Mucosa of stomach (tissue), 1 donor: ENCODE measurements around the gene DOCK4.

Experiments
- H3K27me3 ChIP-seq: one replicate; pipeline ENCODE4 v1.7.0; 2013; ENCODE audit warnings: mild to moderate bottlenecking, low read length; ENCODE audit not compliant: control insufficient read depth, insufficient read depth
- H3K36me3 ChIP-seq: one replicate; pipeline ENCODE4 v1.7.0; 2013; ENCODE audit warnings: low read length; ENCODE audit not compliant: control insufficient read depth, insufficient read depth
- H3K4me1 ChIP-seq: one replicate; pipeline ENCODE4 v1.7.0; 2013; ENCODE audit warnings: mild to moderate bottlenecking, low read length; ENCODE audit not compliant: control insufficient read depth, insufficient read depth
- H3K4me3 ChIP-seq: one replicate; pipeline ENCODE4 v1.7.0; 2013; ENCODE audit warnings: low read length
- H3K9ac ChIP-seq: one replicate; pipeline ENCODE4 v1.7.0; 2013; ENCODE audit warnings: mild to moderate bottlenecking, low read length, moderate library complexity
- H3K9me3 ChIP-seq: one replicate; pipeline ENCODE4 v1.7.0; 2013; ENCODE audit warnings: mild to moderate bottlenecking, low read length, moderate library complexity; ENCODE audit not compliant: control insufficient read depth
- donor health status: Pancreatic carcinoma.

Gene DOCK4

DNA sequence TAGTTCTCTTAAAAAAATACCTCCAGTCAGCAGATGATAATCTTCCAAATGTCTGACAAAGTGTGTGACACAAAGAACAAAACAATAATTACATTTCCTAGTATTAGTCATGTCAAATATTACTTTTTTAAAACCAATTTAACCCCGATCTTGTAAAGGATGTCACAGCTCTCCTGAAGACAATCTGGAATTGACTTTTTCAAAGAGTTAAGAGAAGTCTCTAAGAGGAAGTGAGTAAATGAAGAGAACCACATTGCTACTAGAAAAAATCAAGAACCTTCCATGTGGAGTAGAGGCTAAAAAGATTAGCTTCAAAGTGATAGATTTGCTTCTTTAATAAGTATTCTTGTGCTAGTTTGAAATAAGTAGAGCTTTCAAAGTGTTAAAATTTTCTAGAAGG, 425.7 kb downstream of the DOCK4 start:
- H3K4me1 ChIP-seq, result no peaks in the 10 kb centered on the region
- no peak overlapping the region for H3K9ac ChIP-seq
- no peaks in the 10 kb centered on the region for H3K9me3 ChIP-seq
- H3K4me3 ChIP-seq, result no peak overlapping the region
- H3K27me3 ChIP-seq, result no peaks in the 10 kb centered on the region
- H3K36me3 ChIP-seq, result no peaks in the 10 kb centered on the region

DNA sequence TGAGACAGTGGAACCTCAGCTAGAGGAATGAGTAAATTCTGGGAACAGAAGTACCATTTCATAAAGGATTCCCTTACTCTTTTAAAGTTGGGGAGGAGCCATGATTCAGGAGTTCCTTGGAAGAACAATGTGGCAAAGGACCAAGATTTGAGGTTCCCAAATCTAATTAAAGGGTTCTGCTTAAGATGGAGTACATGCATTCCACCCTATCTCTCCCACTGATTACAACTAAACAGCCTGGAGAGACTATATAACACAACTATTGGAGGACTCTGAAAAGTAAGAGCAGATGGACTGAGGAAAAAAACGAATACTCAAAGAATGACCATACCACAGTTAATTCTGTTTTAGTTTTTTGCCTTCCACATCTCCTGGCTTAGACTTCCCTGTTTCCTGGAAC, 431.0 kb downstream of the DOCK4 start:
- Histone ChIP-seq H3K4me1 (no peaks in the 10 kb centered on the region), H3K27me3 (no peaks in the 10 kb centered on the region), H3K9me3 (no peaks in the 10 kb centered on the region), H3K4me3 (no peak overlapping the region), H3K9ac (no peak overlapping the region), H3K36me3 (no peaks in the 10 kb centered on the region)

DNA sequence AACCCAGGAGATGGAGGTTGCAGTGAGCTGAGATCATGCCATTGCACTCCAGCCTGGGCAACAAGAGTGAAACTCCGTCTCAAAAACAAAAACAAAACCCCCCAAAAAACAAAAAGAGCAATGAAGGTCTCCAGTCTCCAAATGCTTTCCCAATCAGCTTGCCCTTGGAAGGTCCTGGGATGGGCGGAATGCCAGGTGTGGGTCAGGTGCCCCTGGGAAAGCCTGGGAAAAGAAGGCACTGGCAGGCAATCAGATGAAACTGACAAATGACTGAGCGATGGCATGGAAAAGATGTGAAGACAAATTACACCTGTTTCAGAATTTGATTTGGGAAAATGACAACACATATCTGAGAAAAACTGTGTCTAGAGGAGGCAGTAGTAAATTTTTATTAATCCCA, 433.5 kb downstream of the DOCK4 start:
- H3K9ac ChIP-seq, result no peak overlapping the region
- no peaks in the 10 kb centered on the region for H3K27me3 ChIP-seq
- H3K4me1 ChIP-seq, result no peaks in the 10 kb centered on the region
- H3K4me3 ChIP-seq, result no peak overlapping the region
- no peaks in the 10 kb centered on the region for H3K36me3 ChIP-seq
- no peaks in the 10 kb centered on the region for H3K9me3 ChIP-seq

GRCh38 chr7:111771638-111772037, 434.6 kb downstream of the DOCK4 start:
- Histone ChIP-seq H3K4me3 (no peak overlapping the region), H3K9me3 (no peaks in the 10 kb centered on the region), H3K36me3 (no peaks in the 10 kb centered on the region), H3K27me3 (no peaks in the 10 kb centered on the region), H3K4me1 (no peaks in the 10 kb centered on the region), H3K9ac (no peak overlapping the region)

DNA sequence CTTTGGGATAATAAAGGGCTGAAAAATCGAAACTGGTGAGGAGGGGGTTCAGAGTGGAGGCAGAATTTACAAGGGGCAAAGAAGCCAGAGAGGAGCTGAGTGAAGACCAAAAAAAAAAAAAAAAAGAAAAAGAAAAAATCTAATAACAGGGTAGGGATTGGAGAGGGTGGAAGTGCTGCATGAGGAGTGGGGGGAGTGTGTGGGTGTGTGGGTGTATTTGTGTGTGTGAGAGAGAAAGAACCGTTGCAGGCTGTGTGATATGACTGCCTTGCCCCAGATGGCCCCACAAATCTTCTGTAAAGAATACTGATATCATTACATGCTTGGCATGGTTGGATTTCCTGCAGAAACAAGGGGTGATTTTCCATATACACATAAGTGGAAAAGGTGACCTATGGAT, 436.1 kb downstream of the DOCK4 start:
- H3K36me3 ChIP-seq, result no peaks in the 10 kb centered on the region

DNA sequence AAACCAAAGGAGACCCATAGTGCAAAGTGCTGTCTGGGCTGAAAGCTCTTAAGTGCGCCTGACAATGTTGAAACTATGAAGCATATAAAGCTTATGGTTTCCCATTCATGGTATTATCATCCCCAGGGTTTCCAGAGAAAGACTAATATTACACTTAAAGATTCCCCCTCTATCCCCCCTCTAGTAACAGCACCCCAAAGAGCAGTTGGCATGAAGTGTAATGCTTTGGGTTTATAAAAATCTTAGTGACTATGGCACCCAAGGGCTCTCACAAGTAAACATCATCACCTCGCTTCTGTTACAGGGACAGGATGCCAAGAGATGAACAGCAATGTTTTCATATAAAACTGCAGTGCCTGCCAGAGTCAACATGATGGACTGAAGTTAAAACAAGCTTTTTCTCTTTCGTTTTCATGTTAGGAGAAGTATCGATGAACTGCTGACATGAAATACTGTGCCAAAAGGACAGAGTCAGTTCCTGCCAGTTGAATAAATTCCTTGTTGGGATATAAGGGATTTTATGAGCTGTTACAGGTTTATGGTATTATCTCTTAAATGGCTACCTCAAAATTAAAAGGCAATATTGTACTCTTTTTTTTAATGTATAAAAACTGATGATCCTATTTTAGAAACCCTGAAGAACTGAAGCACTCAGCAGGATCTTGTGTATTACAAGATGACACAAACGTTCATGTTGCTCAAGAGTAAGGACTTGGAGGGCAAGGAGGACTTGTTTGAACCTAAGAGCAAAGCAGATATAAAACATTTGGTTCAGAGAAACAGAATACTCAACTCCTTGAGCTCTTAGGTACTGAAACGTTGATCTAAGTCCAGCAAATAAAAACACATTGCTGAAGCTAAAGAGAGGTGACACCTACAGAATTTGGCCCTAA, 440.2 kb downstream of the DOCK4 start:
- H3K4me1 ChIP-seq, result no peaks in the 10 kb centered on the region
- H3K27me3 ChIP-seq, result no peaks in the 10 kb centered on the region
- H3K36me3 ChIP-seq, result no peaks in the 10 kb centered on the region
- no peak overlapping the region for H3K9ac ChIP-seq
- H3K4me3 ChIP-seq, result no peak overlapping the region
- no peaks in the 10 kb centered on the region for H3K9me3 ChIP-seq

More for the DNA sequence above, 436.1 kb downstream of the DOCK4 start:
- no peak overlapping the region for H3K4me3 ChIP-seq
- no peaks in the 10 kb centered on the region for H3K27me3 ChIP-seq
- H3K9ac ChIP-seq, result no peak overlapping the region
- H3K4me1 ChIP-seq, result no peaks in the 10 kb centered on the region
- no peaks in the 10 kb centered on the region for H3K9me3 ChIP-seq

- Histone ChIP-seq H3K9ac (no peak overlapping the region), H3K36me3 (no peaks in the 10 kb centered on the region), H3K9me3 (no peaks in the 10 kb centered on the region), H3K4me1 (no peaks in the 10 kb centered on the region), H3K4me3 (no peak overlapping the region), H3K27me3 (no peaks in the 10 kb centered on the region)
Observed at GRCh38 chr7:111763221-111763801, 442.9 kb downstream of the DOCK4 start.

DNA sequence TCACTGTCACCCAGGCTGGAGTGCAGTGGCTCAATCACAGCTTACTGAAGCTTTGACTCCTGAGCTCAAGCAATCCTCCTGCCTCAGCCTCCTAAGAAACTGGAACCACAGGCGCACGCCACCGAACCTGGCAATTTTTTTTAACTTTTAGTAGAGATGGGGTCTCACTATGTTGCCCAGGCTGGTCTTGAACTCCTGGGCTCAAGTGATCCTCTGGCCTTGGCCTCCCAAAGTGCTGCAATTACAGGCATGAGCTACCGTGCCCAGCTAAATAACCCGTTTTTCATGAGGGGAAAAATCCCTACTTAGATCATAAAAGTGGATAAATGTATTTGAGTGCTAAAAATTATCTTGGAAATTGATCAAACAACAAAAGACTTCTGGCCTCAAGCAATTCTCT, 443.4 kb downstream of the DOCK4 start:
- Histone ChIP-seq H3K4me1 (no peaks in the 10 kb centered on the region), H3K36me3 (no peaks in the 10 kb centered on the region), H3K4me3 (no peak overlapping the region), H3K9me3 (no peaks in the 10 kb centered on the region), H3K27me3 (no peaks in the 10 kb centered on the region), H3K9ac (no peak overlapping the region)

DNA sequence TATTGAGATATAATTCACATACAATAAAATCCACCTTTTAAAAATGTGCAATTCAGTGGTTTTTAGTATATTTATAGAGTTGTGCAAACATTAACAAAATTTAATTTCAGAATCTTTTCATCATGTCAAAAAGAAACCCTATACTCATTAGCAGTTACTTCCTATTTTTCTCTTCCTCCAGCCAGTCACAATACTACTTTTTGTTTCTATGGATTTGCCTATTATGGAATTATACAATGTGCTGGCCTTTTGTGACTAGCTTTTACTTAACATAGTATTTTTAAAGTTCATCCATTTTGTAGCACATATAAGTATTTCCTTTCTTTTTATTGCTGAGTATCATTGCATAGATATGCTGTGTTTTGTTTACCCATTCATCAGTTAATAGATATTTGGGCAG, 444.0 kb downstream of the DOCK4 start:
- Histone ChIP-seq H3K4me1 (no peaks in the 10 kb centered on the region), H3K36me3 (no peaks in the 10 kb centered on the region), H3K9ac (no peak overlapping the region), H3K9me3 (no peaks in the 10 kb centered on the region), H3K4me3 (no peak overlapping the region), H3K27me3 (no peaks in the 10 kb centered on the region)

DNA sequence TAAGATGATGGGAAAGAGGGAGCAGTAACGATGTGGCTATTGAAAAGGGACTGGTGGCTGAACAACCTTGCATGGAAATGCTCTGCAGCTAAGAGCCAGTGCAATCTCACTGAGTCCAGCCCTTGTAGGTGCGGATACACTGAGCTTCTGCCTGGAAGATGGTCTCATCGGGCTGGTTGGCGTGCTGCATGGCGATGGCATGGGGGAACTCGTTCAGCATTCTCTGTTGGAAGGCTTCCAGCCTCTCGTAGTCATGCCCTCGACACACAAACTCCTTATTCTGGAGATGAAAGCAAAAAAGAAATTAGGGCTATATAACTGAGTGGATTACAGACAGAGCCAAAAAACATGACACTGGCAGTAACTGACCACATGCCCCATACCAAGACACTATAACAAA, 446.2 kb downstream of the DOCK4 start:
- Histone ChIP-seq H3K36me3 (no peaks in the 10 kb centered on the region), H3K9me3 (no peaks in the 10 kb centered on the region), H3K4me3 (no peak overlapping the region), H3K4me1 (no peaks in the 10 kb centered on the region), H3K27me3 (no peaks in the 10 kb centered on the region), H3K9ac (no peak overlapping the region)

DNA sequence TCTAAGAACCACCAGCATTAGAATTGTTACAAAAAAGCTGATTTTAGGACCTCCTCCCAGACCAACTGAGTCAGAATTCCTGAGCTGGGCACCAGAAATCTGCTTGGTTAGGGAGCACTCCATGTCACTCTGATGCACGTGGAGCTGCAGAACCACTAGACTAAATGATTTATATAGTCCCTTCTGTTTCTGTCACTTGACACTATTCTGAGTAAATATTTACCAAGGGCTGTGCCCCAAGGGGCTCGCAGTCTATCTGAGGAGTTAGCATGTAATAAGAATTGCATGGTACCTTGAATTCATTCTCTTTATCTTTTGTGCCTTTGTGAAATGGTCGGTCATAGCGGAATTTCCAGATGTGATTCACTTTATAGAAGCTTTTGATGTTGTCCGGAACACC, 447.9 kb downstream of the DOCK4 start:
- Histone ChIP-seq H3K9ac (no peak overlapping the region), H3K36me3 (no peaks in the 10 kb centered on the region), H3K4me1 (no peaks in the 10 kb centered on the region), H3K4me3 (no peak overlapping the region), H3K27me3 (no peaks in the 10 kb centered on the region), H3K9me3 (no peaks in the 10 kb centered on the region)

DNA sequence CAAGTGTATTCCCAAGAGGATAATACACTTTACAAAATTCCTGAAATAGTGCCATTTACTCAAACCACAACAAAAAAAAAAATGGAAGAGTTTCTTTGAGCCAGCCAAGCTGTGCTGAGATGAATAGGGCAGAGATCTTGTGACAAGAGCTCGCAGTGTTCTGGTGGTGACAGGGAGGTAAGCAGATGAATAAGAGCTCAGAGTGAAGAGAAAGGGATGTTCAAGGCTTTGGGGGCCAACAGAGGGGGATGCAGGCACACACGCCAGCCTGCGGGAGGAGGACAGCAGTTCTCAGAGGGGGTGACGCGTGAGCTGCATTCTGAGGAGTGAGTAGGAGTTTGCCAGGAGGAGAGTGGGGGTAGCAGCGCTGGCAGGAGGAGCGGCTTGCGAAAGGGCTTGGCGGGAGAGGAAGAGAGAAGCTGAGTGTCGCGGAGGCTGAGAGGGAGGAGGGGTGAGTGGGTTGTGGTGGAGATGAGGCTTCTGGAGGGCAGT, 449.5 kb downstream of the DOCK4 start:
- Histone ChIP-seq H3K9ac (no peak overlapping the region), H3K9me3 (no peaks in the 10 kb centered on the region), H3K36me3 (no peaks in the 10 kb centered on the region), H3K27me3 (no peaks in the 10 kb centered on the region), H3K4me1 (no peaks in the 10 kb centered on the region), H3K4me3 (no peak overlapping the region)
